ENCODE results near the gene RHBDF1.

RHBDF1 gene, protein sequence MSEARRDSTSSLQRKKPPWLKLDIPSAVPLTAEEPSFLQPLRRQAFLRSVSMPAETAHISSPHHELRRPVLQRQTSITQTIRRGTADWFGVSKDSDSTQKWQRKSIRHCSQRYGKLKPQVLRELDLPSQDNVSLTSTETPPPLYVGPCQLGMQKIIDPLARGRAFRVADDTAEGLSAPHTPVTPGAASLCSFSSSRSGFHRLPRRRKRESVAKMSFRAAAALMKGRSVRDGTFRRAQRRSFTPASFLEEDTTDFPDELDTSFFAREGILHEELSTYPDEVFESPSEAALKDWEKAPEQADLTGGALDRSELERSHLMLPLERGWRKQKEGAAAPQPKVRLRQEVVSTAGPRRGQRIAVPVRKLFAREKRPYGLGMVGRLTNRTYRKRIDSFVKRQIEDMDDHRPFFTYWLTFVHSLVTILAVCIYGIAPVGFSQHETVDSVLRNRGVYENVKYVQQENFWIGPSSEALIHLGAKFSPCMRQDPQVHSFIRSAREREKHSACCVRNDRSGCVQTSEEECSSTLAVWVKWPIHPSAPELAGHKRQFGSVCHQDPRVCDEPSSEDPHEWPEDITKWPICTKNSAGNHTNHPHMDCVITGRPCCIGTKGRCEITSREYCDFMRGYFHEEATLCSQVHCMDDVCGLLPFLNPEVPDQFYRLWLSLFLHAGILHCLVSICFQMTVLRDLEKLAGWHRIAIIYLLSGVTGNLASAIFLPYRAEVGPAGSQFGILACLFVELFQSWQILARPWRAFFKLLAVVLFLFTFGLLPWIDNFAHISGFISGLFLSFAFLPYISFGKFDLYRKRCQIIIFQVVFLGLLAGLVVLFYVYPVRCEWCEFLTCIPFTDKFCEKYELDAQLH

GRCh38 chr16:72561-73548, at the start of gene RHBDF1:
Gene RHBDF1, minus strand, starts transcription at chr16:72631. Its CDS starts 7,616 bp downstream, at chr16:65015.
- Histone ChIP-seq H2AFZ (ENCODE audit: low read depth, low read length, severe bottlenecking) (no peak within 1 kb of the TSS), H3K9ac (ENCODE audit: low read length) (no peak within 1 kb of the TSS), H3K27ac (ENCODE audit: low read depth, low read length) (no peak within 1 kb of the TSS), H3K9me2 (replicated peaks; ENCODE audit: insufficient read depth, low read length) (no peaks in the 10 kb centered on the region), H3K27me3 (ENCODE audit: low read length) (no peaks in the 10 kb centered on the region), H3F3A (ENCODE audit: insufficient read depth) (no peaks in the 10 kb centered on the region), H3K36me3 (ENCODE audit: low read length) (no peaks in the 10 kb centered on the region), H4K20me1 (ENCODE audit: low read depth, low read length) (no peaks in the 10 kb centered on the region), H3K4me2 (ENCODE audit: low read depth, low read length, poor library complexity, severe bottlenecking) (peak within 1 kb of the TSS; percentile 32), H3K9me3 (ENCODE audit: insufficient read depth, low read length) (no peaks in the 10 kb centered on the region), H3K4me3 (ENCODE audit: insufficient read depth, low read length, poor library complexity, severe bottlenecking) (no peak within 1 kb of the TSS), H3K79me2 (ENCODE audit: insufficient read depth, low read length) (no peaks in the 10 kb centered on the region)
- no peak for TF ChIP-seq EZH2phosphoT487 (conservative IDR thresholded peaks at IDR 0.05; ENCODE audit: low read length)
- no peak for TF ChIP-seq CTCF (IDR thresholded peaks at IDR 0.05; ENCODE audit: insufficient read depth, low read length, poor library complexity, severe bottlenecking)

DNA sequence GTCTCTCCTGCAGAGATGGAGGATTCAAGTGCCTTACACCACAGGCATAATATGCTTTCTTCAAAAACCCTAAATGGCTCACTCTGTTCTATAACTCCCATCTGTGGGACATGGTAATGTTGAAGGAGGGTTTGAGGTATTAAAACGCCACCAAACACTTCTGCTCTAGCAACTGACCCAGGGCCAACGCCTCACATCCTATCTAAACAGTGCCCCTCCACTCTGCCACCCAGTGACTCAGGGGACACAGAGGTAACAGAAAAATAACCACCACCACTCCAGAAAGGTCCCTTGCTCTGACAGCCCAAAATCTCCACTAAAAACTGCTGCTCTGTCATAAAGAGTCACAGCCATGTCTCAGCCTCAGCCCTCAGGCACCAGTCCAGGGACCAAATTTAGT, 48.3 kb upstream of the RHBDF1 start:
- Histone ChIP-seq H4K20me1 (ENCODE audit: low read depth, low read length) (no peaks in the 10 kb centered on the region), H3K36me3 (ENCODE audit: low read length) (no peaks in the 10 kb centered on the region), H3K4me3 (ENCODE audit: insufficient read depth, low read length, poor library complexity, severe bottlenecking) (no peak overlapping the region), H3K9me2 (replicated peaks; ENCODE audit: insufficient read depth, low read length) (no peaks in the 10 kb centered on the region), H3K27ac (ENCODE audit: low read depth, low read length) (no peak overlapping the region), H3K27me3 (ENCODE audit: low read length) (no peaks in the 10 kb centered on the region), H3F3A (ENCODE audit: insufficient read depth) (peaks cover 9% of the 10 kb centered on the region), H3K4me2 (ENCODE audit: low read depth, low read length, poor library complexity, severe bottlenecking) (no peak overlapping the region), H3K9me3 (ENCODE audit: insufficient read depth, low read length) (no peaks in the 10 kb centered on the region), H3K9ac (ENCODE audit: low read length) (no peak overlapping the region), H2AFZ (ENCODE audit: low read depth, low read length, severe bottlenecking) (no peak overlapping the region), H3K79me2 (ENCODE audit: insufficient read depth, low read length) (peaks cover 13% of the 10 kb centered on the region; the same call in 1 of the 2 replicates)
- TF ChIP-seq CTCF (IDR thresholded peaks at IDR 0.05; ENCODE audit: insufficient read depth, low read length, poor library complexity, severe bottlenecking) (no peak), EZH2phosphoT487 (conservative IDR thresholded peaks at IDR 0.05; ENCODE audit: low read length) (no peak)

DNA sequence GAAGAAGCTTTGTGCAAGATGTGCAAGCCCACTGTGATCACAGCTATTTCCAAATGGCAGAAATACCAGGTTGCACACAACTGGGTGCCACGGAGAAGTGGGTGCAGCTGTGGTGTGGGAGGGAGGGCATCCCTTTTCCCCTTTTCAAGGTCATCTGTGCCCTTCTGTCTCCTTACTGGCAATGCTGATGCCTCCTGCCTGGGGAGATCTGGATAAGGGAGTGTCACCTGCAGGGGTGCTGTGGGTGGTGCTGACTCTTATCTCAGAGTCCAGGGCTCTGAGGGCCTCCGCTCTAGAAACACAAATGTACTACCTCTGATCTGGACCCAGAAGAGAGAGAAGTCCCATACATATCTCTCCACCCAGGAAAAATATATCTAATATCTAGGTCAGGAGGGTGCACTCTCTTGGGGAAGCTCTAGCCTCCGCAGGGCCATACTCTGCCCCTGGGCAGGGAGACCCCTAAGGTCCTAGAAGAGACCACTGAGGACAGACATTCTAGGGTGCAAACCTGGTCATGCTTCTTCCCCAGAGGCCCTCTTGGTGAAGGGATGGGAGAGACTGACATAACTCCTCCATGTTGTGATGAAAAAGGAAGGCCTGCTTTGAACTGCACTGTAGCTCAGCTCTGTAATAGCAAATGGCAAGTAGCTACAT, 47.5 kb upstream of the RHBDF1 start:
- H4K20me1 ChIP-seq (ENCODE audit: low read depth, low read length), result no peaks in the 10 kb centered on the region
- H3F3A ChIP-seq (ENCODE audit: insufficient read depth), result peaks cover 9% of the 10 kb centered on the region
- H3K4me3 ChIP-seq (ENCODE audit: insufficient read depth, low read length, poor library complexity, severe bottlenecking), result no peak overlapping the region
- TF ChIP-seq EZH2phosphoT487 (conservative IDR thresholded peaks at IDR 0.05; ENCODE audit: low read length) (no peak), CTCF (IDR thresholded peaks at IDR 0.05; ENCODE audit: insufficient read depth, low read length, poor library complexity, severe bottlenecking) (no peak)
- H3K9me3 ChIP-seq (ENCODE audit: insufficient read depth, low read length), result no peaks in the 10 kb centered on the region
- no peak overlapping the region for H3K27ac ChIP-seq (ENCODE audit: low read depth, low read length)
- H3K9ac ChIP-seq (ENCODE audit: low read length), result no peak overlapping the region
- H2AFZ ChIP-seq (ENCODE audit: low read depth, low read length, severe bottlenecking), result no peak overlapping the region
- H3K27me3 ChIP-seq (ENCODE audit: low read length), result no peaks in the 10 kb centered on the region
- H3K4me2 ChIP-seq (ENCODE audit: low read depth, low read length, poor library complexity, severe bottlenecking), result no peak overlapping the region
- no peaks in the 10 kb centered on the region for H3K9me2 ChIP-seq (replicated peaks; ENCODE audit: insufficient read depth, low read length)
- H3K36me3 ChIP-seq (ENCODE audit: low read length), result no peaks in the 10 kb centered on the region
- H3K79me2 ChIP-seq (ENCODE audit: insufficient read depth, low read length), result peaks cover 6% of the 10 kb centered on the region; the same call in 1 of the 2 replicates

All from SU-DHL-6 (cell line).